ENCODE data around the gene LGALS9.
A peak's percentile ranks its signal among the peaks of the same experiment; 100 is the strongest.
"Not testable (repeated sequence)": the region's sequence is repeated elsewhere in the genome, so short reads cannot be mapped to it uniquely, and the experiment has no call there.

LGALS9 gene

GRCh38 chr17:27650836-27651235 lies 19.8 kb downstream of the LGALS9 start:
- no peak overlapping the region for H3K27ac ChIP-seq
- DNase-seq (ENCODE audit: low spot score): no peak
- TF ChIP-seq CTCF (conservative IDR thresholded peaks at IDR 0.05; ENCODE audit: low read depth): no peak
- POLR2A ChIA-PET (ENCODE audit: low non-redundant PET): no interaction called here
- CTCF ChIA-PET: interaction anchor here (0.6 to 2.5 kb wide), 5 partner anchors 12 to 105 kb away, joined by 3 to 12 read pairs (median 6); no protein-coding TSS in a partner anchor

- H3K27ac ChIP-seq: no peak overlapping the region
- POLR2A ChIA-PET (ENCODE audit: low non-redundant PET): no interaction called here
- no peak for DNase-seq (ENCODE audit: low spot score)
- CTCF ChIA-PET: interaction anchor here (0.6 to 2.5 kb wide), 8 partner anchors 12 to 419 kb away, joined by 3 to 7 read pairs (median 4); no protein-coding TSS in a partner anchor
- TF ChIP-seq CTCF (conservative IDR thresholded peaks at IDR 0.05; ENCODE audit: low read depth): peak; percentile 51
Observed at GRCh38 chr17:27651411-27652345, 20.7 kb downstream of the LGALS9 start.

- CTCF ChIA-PET: interaction anchor here (0.7 to 3.3 kb wide), 4 partner anchors 44 to 227 kb away, joined by 3 to 36 read pairs (median 9); no protein-coding TSS in a partner anchor
- POLR2A ChIA-PET (ENCODE audit: low non-redundant PET); DNase-seq (ENCODE audit: low spot score); H3K27ac ChIP-seq: not testable (repeated sequence)
Observed at GRCh38 chr17:27653449-27653971, 22.5 kb downstream of the LGALS9 start.

- no peak for DNase-seq (ENCODE audit: low spot score)
- H3K27ac ChIP-seq: no peak overlapping the region
- ChIA-PET CTCF (interaction anchor here (0.6 to 3.3 kb wide), 12 partner anchors 8 to 681 kb away, joined by 3 to 36 read pairs (median 4); partner anchors contain the start of gene IFT20), POLR2A (ENCODE audit: low non-redundant PET) (no interaction called here)
- no peak for TF ChIP-seq CTCF (conservative IDR thresholded peaks at IDR 0.05; ENCODE audit: low read depth)
Observed at GRCh38 chr17:27654136-27654535, 23.1 kb downstream of the LGALS9 start.

GRCh38 chr17:27654654-27655524 lies 23.9 kb downstream of the LGALS9 start:
- ChIA-PET CTCF (interaction anchor here (0.6 to 3.3 kb wide), 23 partner anchors 9 to 680 kb away, joined by 3 to 36 read pairs (median 4); partner anchors contain the start of gene IFT20), POLR2A (ENCODE audit: low non-redundant PET) (no interaction called here)
- TF ChIP-seq CTCF (conservative IDR thresholded peaks at IDR 0.05; ENCODE audit: low read depth): peak; percentile 87
- peak; percentile 75 for DNase-seq (ENCODE audit: low spot score)
- H3K27ac ChIP-seq: no peak overlapping the region

- H3K27ac ChIP-seq; POLR2A ChIA-PET (ENCODE audit: low non-redundant PET); DNase-seq (ENCODE audit: low spot score): not testable (repeated sequence)
- CTCF ChIA-PET: interaction anchor here (0.7 to 3.3 kb wide), 6 partner anchors 10 to 224 kb away, joined by 3 to 36 read pairs (median 7); no protein-coding TSS in a partner anchor
Observed at GRCh38 chr17:27655525-27656111, 24.6 kb downstream of the LGALS9 start.

GRCh38 chr17:27656620-27657019 lies 25.6 kb downstream of the LGALS9 start:
- H3K27ac ChIP-seq; DNase-seq (ENCODE audit: low spot score); POLR2A ChIA-PET (ENCODE audit: low non-redundant PET): not testable (repeated sequence)
- CTCF ChIA-PET: interaction anchor here (2.4 kb wide), 1 partner anchor 100 kb away, joined by 11 read pairs; no protein-coding TSS in a partner anchor

All from RWPE1 (cell line).